Measurements from ENCODE around the gene ZNF22. TPM values are rescaled to one million over a fixed set of nuclear protein-coding genes. Genes with fewer than 3 reads are reported as not detected.
A peak's percentile ranks its signal among the peaks of the same experiment; 100 is the strongest.
"Not testable (repeated sequence)": the region's sequence is repeated elsewhere in the genome, so short reads cannot be mapped to it uniquely, and the experiment has no call there.

Gene ZNF22
- total RNA-seq, 1 donor from 2014 or later = 31.3 TPM

DNA sequence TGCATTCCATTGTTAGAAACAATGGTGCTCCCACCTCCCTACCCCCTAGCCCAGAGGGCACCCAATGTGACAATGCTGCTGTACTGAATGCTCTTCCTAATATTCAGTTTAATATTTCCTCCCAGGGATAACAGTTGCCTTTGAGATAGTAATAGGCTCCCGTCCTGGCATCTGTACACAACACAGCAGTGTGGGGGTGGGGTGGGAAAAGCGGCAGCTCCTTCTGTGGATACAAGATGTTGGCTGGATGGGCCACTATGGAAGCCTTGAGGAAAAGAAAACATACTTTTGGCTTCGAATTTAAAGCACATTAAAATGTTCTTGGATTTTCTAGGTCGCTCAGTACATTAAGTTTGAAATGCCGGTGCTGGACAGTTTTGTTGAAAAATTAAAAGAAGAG, 9.2 kb upstream of the ZNF22 start:
- DNase-seq = no peak

GRCh38 chr10:44992070-44992731, 8.5 kb upstream of the ZNF22 start:
- DNase-seq = no peak

DNA sequence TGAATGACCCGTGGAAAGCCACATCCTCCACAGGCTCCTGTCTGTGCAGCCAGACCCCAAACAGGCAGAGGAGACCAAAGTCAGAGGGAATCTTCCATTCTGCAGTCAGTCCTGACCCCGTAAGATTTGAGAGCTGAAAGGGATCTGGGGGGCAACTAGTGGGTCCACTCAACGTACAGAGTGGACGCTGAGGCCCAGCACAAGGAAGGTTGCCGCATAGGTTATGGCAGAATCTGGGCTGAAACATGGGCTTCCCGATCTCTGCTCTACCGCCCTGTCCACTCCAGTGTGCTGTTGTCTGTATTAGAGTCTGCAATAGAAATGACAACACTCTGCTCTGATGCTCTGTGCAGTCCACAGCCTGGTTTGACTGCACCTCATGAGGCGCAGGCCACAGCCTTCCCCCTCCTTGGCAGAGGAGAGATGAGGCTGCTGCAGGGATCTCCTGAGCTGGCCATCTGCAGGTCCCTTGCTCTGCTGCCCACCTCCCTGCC, 7.9 kb upstream of the ZNF22 start:
- no peak for DNase-seq

DNA sequence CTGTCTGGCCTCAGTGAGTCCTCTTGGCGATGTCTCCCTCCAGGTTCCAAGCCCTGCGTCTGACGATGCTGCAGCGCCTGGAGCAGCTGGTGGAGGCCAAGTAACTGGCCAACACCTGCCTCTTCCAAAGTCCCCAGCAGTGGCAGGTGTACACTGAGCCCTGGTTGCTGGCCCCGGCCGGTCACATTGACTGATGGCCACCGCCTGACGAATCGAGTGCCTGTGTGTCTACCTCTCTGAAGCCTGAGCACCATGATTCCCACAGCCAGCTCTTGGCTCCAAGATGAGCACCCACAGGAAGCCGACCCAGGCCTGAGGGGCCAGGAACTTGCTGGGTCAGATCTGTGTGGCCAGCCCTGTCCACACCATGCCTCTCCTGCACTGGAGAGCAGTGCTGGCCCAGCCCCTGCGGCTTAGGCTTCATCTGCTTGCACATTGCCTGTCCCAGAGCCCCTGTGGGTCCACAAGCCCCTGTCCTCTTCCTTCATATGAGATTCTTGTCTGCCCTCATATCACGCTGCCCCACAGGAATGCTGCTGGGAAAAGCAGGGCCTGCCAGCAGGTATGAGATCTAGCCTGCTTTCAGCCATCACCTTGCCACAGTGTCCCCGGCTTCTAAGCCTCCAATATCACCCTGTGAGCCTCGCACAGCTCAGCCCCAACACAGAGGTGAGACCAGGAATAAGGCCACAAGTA, 7.3 kb upstream of the ZNF22 start:
- no peak for DNase-seq

DNA sequence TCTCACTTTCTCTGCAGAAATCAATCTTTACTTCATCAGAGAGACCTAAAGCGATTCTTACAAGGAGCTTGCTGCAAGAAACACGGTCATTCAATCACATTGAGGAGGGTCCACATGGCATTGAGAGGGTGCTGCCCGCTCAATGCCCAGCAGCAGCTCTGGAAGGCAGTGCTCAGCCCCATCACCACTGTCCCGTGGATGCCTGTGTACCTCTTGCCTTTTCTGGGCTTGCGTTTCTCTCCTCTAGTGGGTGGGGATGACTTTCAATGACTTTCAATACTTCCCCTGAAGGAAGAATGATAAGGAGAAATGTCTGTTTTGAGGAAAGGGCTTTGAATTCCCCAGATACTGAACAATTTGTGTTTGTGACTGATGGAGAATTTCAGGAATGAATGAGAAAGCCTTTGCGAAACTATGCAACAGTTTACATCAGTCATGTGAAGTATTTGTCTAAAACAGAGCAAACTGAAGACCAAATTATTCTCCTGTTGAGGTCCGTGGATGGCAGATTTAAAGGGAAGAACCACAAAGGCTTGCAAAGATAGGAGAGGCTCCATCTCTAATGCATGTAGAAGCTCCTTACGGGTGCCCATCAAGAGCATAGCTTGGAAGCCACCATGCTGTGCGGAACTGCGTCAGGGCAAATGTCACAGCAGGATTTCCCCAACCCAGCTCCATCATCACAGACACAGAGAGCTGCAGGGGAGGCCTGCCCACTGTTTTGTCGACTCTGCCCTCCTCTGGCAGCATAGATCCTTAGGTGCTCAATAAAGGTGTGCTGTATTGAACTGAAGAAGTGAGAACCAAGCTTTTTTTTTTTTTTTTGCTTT, 6.6 kb upstream of the ZNF22 start:
- DNase-seq = no peak

DNA sequence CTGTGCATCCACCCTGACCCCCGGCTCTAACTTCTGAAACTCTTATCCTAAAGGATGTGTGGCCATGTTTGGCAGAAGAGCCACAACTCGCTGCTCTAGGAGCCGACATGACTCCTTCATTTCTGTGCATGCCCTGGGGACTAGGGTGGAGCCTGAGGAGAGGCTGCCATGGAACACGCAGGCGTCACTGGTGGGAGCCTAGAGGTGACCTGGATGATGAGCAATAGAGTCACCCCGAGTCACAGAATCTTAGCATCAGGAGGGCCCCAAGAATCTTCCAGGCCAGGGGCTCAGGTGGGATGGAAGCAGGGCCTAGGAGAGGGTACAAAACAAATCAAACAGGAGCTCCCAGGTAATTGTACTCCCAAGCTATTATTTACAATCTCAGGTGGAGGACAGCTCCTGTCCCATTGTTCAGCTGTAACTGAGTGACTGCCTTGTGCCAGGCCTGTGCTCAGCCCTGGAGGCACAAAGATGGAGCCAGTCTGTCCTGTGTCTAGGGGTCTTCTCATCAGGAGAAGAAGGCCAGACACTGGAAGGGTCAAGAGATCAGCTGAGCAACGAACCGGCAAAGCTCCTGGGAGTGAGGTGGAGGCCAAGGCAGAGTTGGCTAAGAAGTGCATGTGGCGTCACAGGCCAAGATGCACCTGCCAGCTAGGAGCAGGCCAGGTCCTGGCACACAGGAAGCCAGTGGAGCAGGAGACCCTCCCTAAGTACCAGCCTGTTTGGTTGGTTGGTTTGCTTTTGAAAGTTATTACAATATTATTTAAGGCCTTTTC, 5.8 kb upstream of the ZNF22 start:
- DNase-seq = no peak

- no peak for DNase-seq
Observed at GRCh38 chr10:44995581-44995913, 5.2 kb upstream of the ZNF22 start.

GRCh38 chr10:44995914-44996669, 4.6 kb upstream of the ZNF22 start:
- peak; percentile 53 for DNase-seq

DNA sequence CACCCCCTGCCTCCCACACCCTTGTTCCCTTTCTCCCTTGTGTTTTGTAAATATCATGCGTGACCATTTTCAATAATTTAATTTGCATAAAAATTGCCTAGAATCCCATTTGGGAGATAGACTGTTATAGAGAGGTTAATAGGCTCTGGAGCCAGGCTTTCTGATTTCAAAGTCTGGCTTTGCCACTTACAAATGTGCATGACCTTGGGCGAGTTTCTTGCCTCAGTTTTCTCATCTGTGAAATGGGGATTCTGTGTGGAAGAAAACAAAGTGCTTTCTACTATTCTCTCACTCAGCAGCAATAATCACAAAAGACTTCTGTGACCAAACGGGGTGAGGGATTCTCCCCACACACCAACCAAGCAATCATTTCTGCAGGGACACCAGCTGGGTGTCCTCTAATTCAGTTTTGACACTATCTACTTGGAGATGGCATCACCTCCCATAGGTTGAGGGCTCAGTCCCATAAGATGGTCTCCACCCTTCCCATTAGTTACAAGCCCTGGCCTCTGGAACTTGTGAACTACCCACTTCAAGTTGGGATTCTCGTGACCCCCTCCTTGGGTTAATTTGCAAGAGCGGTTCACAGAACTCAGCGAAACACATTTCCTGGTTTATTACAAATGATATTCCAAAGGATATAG, 3.5 kb upstream of the ZNF22 start:
- DNase-seq = no peak

- no peak for DNase-seq
Observed at GRCh38 chr10:44998146-44998631, 2.5 kb upstream of the ZNF22 start.

GRCh38 chr10:45000138-45000751, 478 bp upstream of the ZNF22 start:
- DNase-seq = peak; percentile 77

GRCh38 chr10:45001381-45002148, 842 bp downstream of the ZNF22 start:
- peak; percentile 55 for DNase-seq

GRCh38 chr10:45003432-45004000, 2.8 kb downstream of the ZNF22 start:
- DNase-seq = no peak

- no peak for DNase-seq
Observed at GRCh38 chr10:45004661-45005060, 3.9 kb downstream of the ZNF22 start.

DNA sequence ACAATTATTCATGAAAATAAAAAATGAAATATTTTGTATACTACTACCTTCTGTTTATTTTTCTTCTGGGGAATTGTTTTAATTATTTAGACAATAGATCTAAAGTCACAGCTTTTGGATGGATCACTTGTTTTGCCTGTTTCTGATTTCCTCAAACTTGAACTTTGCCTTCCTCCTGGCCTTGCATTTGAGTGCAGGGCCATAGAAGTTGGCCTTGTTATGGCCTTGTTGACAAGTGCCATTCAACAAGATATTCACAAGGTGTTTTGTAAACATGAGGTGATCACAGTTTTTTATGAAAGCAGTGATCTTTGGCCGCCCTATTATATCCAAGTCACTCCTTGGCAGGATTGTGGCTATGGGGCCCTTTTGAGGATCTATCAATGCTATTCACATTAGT, 4.6 kb downstream of the ZNF22 start:
- no peak for DNase-seq

DNA sequence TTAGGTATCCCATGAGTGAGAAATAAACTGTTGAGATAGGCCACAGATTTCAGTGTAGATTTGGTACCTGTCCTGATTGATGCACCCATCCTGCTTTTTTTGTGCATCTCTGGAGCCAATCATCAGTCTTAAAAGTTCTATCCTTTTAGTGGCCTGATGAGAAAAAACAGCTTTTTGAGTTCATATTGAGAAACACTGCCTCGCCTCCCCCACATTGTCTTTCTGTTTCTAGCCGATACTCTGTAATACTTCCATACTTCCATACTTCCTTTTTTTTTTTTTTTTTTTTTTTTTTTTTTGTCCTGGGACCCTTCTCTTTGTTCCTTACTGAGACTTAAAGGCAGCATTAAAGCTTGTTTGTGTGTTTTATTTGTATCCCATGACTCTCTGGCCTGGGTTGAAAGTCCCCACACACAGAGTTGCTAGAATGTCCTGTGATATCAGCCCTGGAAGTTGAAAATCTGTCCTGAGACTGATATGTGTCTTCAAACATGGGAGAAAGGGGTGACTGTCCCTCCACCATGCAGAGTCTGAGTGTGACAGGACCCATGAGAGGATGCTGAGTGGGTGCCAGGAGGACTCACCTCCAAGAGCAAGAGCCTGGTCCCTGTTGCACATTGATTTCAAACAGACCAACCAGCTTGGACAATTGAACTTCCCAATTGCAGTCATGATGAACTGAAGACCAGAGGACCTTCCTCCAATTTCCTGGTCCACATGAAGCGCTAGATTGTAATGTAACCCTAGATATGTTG, 5.7 kb downstream of the ZNF22 start:
- DNase-seq = no peak

DNA sequence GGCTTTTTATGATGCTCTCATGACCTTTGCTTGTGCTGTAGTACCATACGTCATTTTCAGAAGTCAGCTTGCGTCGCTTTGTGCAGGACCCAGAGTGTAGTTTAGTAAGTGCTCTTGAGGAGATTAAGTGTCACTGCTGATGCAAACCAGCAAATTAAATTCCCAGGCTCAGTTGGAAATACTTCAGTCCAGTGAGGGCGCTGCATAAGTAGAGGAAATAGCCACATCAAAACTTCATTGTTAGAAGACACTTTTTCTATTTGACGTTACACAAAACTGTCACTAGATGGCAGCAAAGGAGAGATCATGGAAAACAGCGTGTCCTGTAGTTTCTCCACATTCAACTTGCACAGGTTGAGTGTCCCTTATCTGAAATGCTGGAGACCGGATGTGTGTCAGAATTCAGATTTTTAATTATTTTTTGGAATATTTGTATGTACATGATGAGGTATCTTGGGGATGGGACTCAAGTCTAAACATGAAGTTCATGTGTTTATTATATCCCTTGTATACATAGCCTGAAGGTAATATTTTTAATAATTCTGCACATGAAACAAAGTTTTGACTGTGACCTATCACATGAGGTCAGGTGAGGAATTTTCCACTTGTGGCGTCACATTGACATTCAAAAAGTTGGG, 7.9 kb downstream of the ZNF22 start:
- DNase-seq = peak; percentile 83

DNA sequence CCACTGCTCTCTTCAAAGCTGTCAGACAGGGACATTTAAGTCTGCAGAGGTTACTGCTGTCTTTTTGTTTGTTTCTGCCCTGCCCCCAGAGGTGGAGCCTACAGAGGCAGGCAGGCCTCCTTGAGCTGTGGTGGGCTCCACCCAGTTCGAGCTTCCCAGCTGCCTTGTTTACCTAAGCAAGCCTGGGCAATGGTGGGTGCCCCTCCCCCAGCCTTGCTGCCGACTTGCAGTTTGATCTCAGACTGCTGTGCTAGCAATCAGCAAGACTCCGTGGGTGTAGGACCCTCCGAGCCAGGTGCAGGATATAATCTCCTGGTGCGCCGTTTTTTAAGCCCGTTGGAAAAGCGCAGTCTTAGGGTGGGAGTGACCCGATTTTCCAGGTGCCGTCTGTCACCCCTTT, 13.8 kb downstream of the ZNF22 start:
- not testable (repeated sequence) for DNase-seq
